ENCODE measurements around the gene INO80D. TPM values are rescaled to one million over a fixed set of nuclear protein-coding genes. Genes with fewer than 3 reads are reported as not detected.

INO80D gene
- total RNA-seq, 1 donor from 2014 or later, result 18.1 TPM

- DNase-seq (ENCODE audit: low read depth, low spot score), result no peak
- H3K27me3 Mint-ChIP-seq (ENCODE audit: low read depth), result no peaks in the 10 kb centered on the region
- H3K27ac Mint-ChIP-seq (ENCODE audit: unreplicated experiment), result no peak overlapping the region
- no peak for TF ChIP-seq CTCF (conservative IDR thresholded peaks at IDR 0.05)
- no peak overlapping the region for H3K4me3 Mint-ChIP-seq
- H3K4me1 Mint-ChIP-seq, result peaks cover 10% of the 10 kb centered on the region
- no peaks in the 10 kb centered on the region for H3K36me3 Mint-ChIP-seq (ENCODE audit: low read depth)
- peaks cover 4% of the 10 kb centered on the region for H3K9me3 Mint-ChIP-seq
Observed at GRCh38 chr2:205954707-205955106, 131.3 kb downstream of the INO80D start.

DNA sequence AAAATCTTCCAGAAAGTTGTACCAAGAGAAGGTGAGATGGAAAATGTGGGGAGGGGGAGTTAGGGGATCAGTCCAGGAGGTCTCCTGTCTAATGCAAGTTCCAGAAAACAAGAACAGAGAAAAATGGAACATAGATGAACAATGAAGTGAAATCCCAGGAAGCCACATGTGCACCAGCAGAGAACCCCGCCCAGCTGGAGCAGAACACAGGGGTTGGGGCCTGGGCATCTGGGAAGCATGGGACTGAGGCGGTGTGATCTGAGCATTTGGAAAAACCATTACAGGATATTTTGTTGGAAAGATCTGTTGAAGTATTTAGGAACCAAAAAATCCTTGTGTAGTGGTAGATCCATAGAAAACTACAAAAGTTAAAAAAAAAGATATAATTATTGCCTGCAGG lies 133.7 kb downstream of the INO80D start:
- peaks cover 17% of the 10 kb centered on the region for H3K4me1 Mint-ChIP-seq
- no peak for TF ChIP-seq CTCF (conservative IDR thresholded peaks at IDR 0.05)
- no peaks in the 10 kb centered on the region for H3K27me3 Mint-ChIP-seq (ENCODE audit: low read depth)
- no peaks in the 10 kb centered on the region for H3K36me3 Mint-ChIP-seq (ENCODE audit: low read depth)
- DNase-seq (ENCODE audit: low read depth, low spot score), result no peak
- H3K27ac Mint-ChIP-seq (ENCODE audit: unreplicated experiment), result no peak overlapping the region
- peaks cover 4% of the 10 kb centered on the region for H3K9me3 Mint-ChIP-seq
- H3K4me3 Mint-ChIP-seq, result no peak overlapping the region

- no peak for DNase-seq (ENCODE audit: low read depth, low spot score)
- Mint-ChIP-seq H3K9me3 (peaks cover 4% of the 10 kb centered on the region), H3K4me1 (peaks cover 27% of the 10 kb centered on the region), H3K36me3 (ENCODE audit: low read depth) (no peaks in the 10 kb centered on the region), H3K27me3 (ENCODE audit: low read depth) (no peaks in the 10 kb centered on the region), H3K27ac (ENCODE audit: unreplicated experiment) (no peak overlapping the region), H3K4me3 (no peak overlapping the region)
- no peak for TF ChIP-seq CTCF (conservative IDR thresholded peaks at IDR 0.05)
Observed at GRCh38 chr2:205948883-205949282, 137.1 kb downstream of the INO80D start.

GRCh38 chr2:205948496-205948837 lies 137.5 kb downstream of the INO80D start:
- no peak for TF ChIP-seq CTCF (conservative IDR thresholded peaks at IDR 0.05)
- Mint-ChIP-seq H3K4me1 (peaks cover 27% of the 10 kb centered on the region), H3K4me3 (no peak overlapping the region), H3K36me3 (ENCODE audit: low read depth) (no peaks in the 10 kb centered on the region), H3K27ac (ENCODE audit: unreplicated experiment) (no peak overlapping the region), H3K9me3 (peaks cover 4% of the 10 kb centered on the region), H3K27me3 (ENCODE audit: low read depth) (no peaks in the 10 kb centered on the region)
- no peak for DNase-seq (ENCODE audit: low read depth, low spot score)

GRCh38 chr2:205947621-205948495 lies 138.1 kb downstream of the INO80D start:
- Mint-ChIP-seq H3K36me3 (ENCODE audit: low read depth) (no peaks in the 10 kb centered on the region), H3K9me3 (peaks cover 4% of the 10 kb centered on the region), H3K4me3 (no peak overlapping the region), H3K27ac (ENCODE audit: unreplicated experiment) (no peak overlapping the region), H3K27me3 (ENCODE audit: low read depth) (no peaks in the 10 kb centered on the region), H3K4me1 (peaks cover 32% of the 10 kb centered on the region)
- DNase-seq (ENCODE audit: low read depth, low spot score), result peak; percentile 78
- peak; percentile 97 for TF ChIP-seq CTCF (conservative IDR thresholded peaks at IDR 0.05)

Data from neural crest cell (in vitro differentiated cells).